Measurements from ENCODE around the gene CCNI2.

CCNI2 gene, protein sequence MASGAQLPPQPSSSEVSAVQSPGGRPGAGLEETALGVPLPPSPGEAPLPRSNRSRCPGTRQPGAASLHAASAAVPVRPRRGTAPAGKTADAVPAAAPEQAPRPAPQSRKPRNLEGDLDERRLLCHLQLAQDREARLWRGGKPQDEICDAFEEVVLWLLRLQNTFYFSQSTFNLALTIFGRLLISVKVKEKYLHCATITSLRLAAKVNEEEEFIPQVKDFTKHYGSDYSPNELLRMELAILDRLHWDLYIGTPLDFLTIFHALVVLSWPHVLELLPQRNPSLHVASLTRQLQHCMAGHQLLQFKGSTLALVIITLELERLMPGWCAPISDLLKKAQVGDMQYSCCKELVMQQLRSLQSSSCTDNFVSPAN

DNA sequence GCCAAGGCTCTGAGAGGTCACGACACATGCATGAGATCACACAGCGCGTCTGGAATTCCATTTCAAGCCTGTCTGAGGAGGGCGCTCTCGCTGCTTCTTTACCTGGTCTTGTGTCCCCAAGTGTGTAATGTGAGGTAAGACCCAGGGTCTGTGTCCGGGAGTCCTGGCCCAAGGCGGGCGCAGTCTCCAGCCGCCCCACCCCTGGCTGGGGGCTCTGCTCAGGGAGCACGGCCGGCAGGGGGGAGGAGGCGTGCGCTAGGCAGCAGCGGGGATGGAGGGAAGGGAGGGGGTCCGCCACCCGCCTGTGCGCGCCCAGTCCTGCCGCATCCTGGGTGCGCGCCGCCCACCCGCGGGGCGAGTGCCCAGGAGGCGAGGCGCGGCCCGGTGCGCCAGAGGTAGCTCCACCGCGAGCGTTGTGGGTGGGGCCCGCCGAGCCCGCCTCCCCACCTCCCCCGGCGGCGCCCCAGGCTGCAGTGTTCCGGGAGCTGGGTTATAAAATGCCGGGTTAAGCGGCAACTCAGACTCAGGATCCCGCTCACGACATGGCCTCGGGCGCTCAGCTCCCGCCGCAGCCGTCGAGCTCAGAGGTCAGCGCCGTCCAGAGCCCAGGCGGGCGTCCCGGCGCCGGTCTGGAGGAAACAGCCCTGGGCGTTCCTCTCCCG is at the start of gene CCNI2:
Gene CCNI2, plus strand, starts transcription at position 473 of the 662 bp plus-strand sequence. Its CDS starts 70 bp downstream, at position 543.
- DNase-seq, result peak; percentile 59

DNA sequence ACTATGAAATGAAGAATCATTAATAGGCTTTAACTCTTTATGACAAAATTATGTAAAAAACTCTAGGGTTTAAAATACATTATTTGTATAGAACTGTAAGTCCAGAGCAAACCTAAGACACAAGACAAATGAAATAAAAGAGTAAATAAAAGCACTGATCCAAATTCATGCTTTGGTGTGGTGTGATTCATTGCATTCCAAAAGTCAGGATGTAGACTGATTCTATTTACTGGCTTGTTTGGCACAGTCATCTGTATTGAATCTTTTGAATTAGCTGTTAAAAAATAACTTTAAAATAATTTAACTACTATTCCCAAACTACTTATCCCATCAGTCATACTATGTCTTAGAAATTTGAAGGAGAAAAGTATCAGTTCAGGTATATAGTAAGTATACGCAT is 42.4 kb upstream of the CCNI2 start:
- no peak for DNase-seq

DNA sequence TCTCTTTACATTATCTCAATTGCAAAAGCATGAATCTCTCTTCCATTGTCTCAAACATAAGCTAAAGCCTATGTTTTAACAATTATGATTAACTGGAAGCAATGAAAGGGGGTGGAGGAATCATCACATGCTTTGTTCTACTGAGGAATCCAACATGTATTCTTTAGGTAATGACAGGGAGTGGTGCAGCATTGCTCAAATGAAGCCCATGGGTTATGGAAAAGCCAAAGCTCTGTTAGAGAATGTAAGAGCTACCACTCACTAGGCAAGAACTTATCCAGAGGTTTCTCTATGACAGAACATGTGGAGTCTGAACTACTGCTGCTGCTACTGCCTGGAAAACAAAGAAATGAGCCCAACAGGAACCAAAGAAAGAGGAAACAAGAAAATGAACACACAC is 38.6 kb upstream of the CCNI2 start:
- DNase-seq, result no peak

DNA sequence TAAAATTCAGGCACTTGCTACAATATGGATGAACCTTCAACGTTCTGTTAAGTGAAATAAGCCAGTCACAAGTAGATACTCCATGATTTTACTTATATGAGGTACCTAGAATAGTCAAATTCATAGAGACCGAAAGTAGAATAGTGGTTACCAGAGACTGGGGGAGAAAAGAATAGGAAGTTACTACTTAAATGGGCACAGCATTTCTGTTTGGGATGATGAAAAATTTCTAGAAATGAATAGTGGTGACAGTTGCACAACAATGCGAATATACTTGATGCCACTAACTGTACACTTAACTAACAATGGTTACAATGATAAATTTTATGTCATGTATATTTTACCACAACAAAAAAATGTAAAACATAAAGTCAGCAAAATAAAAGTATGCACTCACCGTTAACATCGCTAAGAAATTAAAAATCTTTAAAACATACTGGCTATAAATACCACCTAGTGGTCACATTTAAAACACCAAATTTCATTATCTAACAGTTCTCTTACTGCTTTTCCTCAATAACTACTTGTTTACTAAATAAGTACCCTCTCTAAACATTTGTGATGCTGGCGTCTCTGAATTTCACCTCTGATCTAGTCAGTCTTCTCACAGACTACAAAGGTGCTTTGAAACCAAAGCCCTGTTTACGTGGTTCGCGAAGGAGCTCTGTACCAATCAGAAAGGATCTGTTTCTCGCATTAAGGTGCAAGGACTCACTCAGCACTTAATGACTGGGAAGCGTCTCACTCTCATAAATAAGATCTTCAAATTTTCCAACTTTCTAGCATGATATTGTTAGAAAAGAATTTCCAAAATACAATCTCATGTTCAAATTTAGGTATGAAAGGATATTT is 32.5 kb upstream of the CCNI2 start:
- peak; percentile 64 for DNase-seq

DNA sequence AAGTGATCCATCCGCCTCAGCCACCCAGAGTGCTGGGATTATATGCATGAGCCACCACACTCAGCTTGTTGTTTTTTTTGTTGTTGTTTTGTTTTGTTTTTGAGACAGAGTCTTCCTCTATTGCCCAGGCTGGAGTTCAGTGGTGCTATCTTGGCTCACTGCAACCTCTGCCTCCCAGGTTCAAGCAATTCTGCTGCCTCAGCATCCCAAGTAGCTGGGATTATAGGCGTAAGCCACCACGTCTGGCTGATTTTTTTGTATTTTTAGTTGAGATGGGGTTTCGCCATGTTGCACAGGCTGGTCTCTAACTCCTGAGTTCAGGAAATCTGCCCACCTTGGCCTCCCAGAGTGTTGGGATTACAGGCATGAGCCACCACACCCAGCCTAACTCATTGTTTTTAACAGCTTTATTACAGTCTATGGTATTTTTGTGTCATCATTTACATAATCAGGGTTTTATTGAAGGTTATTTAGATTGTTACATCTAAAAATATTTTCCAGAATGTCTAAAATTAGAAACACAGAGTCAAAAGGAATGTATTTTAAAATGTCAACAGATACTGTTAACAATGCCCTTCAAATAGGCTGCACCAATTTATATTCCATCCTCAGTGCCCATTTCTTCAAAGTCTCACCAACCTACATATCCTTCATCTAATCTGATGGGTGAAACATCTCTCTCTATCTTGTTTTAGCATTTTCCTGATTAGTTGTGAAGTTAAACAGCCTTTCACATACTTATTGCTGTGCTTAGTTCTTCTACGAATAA is 28.5 kb upstream of the CCNI2 start:
- no peak for DNase-seq

DNA sequence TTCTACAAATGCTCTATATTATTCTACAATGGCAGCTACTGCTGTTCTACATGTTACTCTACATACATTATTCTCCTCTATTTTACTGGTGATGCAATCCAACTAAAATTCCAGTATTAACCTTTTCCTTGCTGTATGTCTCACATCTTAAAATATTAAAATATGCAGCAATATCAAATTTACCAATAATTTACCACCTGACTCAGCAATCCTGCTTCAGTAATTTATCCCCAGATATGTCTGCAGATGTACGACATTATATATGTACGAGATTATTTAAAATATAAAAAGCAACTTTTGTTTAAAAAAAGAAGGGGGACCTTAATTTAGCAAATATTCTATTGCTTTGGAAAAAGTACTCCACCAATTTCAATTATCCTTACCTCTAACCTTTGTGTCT is 21.5 kb upstream of the CCNI2 start:
- no peak for DNase-seq

DNA sequence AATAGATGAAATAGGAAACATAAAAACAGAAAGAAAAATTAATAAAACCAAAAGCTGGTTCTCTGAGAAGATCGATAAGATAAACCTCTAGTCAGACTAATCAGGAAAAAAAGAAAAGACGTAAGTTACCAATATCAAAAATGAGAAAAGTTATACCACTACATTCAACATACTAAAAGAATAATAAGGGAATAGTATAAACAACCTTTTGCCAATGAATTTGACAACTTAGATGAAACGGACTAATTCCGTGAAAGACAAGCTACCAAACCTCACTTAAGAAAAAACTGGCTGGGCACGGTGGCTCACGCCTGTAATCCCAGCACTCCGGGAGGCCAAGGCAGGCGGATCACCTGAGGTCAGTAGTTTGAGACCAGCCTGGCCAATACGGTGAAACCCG is 17.3 kb upstream of the CCNI2 start:
- DNase-seq, result no peak

DNA sequence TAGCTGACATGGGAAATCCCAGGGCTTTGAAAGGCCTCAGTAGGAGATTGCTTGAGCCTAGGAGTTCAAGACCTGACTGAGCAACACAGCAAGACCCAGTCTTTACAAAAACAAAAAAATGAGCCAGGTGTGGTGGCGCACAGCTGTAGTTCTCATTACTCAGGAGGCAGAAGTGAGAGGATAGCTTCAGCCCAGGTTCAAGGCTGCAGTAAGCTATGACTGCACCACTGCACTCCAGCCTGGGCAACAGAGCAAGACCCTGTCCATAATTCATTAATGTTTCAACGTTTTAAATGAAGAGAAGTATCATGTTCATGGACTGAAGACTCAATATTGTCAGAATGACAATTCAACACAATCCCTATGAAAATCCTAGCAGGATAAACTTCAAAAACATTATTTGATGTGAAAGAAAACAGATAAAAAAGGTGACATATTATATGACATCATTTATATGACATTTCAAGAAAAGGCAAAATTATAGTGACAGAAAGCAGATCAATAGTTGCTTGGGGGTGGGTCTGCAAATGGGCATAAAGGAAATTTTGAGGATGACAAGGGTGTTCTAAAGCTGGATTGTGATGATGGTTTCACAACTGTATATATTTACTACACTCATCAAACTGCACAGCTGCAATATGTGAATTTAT is 13.6 kb upstream of the CCNI2 start:
- no peak for DNase-seq

DNA sequence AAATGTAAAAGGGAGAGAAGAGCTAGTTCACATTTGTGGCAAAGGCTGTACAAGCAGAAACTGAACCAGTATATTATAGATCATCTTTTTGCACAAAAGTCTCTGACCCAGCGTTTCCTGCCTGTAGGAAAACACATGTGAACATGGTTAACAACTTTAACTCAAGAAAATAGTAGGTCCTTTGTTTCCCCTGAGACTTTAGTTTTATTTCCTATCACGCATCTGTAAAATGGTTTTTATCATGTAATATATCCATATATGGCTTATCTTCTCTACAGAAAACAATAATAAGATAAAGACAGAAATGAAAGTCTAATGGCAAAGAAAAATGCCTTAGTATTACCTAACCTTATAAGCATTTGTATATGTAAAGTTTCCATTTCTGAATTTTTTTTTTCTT is 12.5 kb upstream of the CCNI2 start:
- DNase-seq, result no peak

DNA sequence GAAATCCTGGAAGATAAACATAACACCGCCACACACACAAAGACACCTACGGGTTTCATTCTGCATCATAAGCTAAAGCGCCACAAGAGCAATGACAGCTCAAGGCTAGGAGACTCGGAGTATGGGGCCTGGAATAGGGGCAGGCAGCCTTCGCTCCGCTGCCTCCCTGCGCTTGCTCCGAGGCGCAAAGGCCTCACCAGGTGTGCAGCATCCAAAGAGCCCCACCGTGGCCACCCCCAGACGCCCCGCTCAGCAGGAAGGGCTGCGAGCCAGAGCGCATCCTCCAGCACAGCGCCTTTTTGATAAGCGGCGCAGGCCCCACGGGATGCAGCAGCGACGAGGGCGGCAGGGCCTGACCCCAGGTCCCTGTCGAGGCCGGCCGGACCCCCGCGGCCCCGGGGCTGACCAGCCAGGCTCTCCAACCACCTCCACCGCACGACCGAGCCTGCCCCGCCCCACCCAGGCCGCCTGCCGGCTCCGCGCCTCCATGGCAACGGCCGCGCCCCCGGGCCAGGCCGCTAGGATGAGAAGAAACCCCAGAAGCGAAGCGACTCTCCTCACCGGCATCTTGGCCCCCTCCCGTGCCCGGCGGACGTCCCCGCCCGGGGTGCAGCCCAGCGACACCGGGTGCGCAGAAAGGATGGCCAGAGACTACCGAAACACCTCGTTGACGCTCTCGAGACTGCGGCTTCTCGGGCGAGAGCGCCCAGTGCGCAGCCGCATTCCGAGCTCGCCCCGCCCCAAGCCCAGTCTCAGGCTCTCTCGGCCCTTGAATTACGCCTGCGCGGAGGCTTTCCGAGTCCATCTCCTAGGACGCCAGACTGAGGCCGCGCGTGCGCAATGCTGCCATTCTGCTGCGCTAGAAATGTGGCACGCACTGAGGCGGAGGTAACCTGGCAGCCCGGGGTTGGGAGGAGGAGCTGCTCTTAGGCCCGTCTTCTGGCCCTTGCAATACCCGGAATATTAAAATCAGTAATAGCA is 10.1 kb upstream of the CCNI2 start, which contains the start of gene KIF3A:
Gene KIF3A, minus strand, starts transcription at position 694 of the 981 bp plus-strand sequence. Its CDS starts 127 bp downstream, at position 567.
- DNase-seq, result peak; percentile 99

DNA sequence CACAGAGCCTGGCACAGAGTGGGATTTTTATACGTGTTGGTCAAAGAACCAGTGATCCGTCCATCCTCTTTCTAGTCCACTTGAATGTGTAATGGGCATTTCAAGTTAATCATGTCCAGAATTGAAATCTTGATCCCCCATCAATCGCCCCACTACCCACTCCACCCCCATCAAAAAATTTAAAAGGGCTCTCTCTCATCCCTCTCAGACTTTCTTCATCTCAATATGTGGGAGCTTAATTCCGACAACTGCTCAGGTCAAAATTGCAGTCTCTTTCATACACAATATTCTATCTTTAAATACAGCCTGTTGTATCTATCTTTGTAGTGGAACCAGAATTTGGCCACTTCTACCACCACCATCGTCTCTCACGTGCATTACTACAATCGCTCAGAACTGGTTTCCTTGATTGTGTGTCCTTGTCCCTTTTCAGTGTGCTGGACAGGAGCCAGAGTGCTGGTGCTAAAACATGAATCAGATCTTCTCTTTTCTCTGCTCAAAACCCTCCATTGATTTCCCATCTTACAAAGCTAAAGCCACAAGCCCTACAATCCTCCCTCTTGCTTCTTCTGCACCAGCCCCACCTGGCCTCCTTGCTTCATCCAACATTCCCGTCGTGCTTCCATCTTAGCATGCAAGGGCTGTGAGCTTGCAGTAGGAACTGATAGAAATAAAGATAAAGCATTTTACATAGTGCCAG is 9.1 kb upstream of the CCNI2 start:
- no peak for DNase-seq

DNA sequence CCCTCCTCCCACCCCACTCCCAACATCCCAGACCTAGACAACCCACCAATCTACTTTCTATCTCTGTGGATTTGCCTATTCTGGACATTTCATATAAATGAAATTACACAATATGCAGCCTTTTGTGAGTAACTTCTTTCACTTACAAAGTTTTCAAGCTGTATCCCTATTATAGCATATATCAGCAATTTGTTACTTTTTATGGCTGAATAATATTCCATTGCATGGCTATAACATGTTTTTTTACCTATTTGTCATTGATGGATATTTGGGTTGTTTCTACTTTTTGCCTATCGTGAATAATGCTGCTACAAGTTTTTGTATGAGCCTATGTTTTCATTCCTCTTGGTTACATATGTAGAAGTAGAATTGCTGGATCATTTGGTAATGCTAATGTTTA is 8.0 kb upstream of the CCNI2 start:
- DNase-seq, result no peak

DNA sequence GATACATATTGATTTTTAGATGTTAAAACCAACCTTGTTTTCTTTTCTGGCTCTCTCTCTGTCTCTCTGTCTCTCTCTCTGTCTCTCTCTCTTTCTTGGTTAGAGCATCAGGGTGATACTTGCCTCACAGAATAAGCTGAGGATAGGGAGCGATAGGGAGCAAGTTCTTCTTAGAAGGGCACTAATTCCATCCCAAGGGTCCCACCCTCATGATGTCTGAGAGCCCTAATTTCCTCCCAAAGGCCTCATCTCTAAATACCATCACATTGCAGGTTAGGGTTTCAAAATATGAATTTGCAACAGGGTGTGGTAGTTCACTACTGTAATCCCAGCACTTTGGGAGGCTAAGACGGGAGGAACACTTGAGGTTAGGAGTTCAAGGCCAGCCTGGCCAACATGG is 5.1 kb upstream of the CCNI2 start:
- no peak for DNase-seq

DNA sequence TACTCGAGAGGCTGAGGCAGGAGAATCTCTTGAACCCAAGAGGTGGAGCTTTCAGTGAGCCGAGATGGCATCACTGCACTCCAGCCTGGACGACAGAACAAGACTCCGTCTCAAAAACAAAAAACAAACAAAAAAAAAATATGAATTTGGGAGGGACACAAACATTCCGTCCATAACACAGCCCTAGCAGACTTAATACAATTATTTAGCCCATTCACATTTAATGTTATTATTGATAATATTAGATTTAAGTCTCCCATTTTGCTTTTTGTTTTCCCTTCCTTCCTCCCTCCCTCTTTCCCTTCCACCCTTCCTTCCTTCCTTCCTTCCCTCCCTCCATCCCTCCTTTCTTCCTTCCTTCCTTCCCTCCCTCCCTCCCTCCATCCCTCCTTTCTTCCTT is 4.6 kb upstream of the CCNI2 start:
- no peak for DNase-seq

DNA sequence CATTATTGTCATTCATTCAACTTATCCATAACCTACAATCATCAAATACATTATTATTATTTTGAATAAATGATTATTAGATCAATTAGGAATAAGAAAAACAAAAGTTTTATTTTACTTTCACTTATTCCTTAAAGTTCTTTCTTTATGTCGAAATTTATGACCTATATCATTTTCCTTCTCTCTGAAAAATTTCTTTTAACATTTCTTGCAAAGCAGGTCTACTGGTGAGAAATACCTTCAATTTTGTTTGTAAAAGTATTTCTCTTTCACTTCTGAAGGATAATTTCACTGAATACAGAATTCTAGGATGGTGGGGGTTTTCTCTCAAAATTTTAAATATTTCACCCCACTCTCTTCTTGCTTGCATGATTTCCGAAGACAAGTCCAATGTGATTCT is 2.6 kb upstream of the CCNI2 start:
- no peak for DNase-seq

DNA sequence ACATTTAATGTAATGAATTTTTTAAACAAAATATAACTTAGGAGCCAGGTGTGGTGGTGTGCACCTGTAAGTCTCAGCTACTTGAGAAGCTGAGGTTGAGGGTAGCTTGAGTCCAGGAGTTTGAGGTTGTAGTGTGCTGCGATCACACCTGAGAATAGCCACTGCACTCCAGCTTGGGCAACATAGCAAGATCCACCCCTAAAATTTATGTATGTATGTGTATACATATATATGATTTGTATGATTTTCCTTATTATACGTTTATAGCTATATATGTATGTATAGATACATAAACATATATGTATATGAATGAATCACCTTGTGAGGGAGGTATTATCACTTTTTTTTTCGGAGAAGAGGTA is 653 bp upstream of the CCNI2 start:
- no peak for DNase-seq

DNA sequence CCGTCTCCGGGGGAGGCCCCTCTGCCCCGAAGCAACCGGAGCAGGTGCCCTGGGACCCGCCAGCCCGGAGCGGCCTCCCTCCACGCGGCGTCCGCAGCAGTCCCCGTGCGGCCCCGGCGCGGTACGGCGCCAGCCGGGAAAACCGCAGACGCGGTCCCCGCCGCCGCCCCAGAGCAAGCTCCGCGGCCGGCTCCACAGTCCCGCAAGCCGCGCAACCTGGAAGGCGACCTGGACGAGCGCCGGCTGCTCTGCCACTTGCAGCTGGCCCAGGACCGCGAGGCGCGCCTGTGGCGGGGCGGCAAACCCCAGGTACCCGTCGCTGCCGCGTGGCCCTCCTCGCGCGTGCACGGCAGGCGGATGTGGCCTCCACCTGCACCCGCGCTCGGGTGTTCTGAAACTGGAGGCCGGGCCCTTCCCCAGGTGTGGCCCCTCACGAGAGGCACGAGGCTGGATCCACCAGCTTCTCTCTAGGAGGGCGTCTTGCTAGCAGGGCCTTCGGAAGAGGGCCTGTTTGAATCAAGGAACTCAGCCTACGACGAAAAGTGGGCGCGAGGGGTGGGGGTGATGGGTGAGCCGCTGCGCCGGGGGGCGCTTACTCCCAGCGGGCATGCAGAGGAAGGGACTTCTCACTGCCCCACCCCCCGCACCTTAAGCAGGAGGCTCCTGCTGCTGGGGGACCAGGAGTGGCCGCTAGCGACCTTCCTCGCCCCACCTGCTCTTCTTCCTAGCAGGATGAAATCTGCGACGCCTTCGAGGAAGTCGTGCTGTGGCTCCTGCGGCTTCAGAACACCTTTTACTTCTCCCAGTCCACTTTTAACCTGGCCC is 602 bp downstream of the CCNI2 start:
- DNase-seq, result no peak

DNA sequence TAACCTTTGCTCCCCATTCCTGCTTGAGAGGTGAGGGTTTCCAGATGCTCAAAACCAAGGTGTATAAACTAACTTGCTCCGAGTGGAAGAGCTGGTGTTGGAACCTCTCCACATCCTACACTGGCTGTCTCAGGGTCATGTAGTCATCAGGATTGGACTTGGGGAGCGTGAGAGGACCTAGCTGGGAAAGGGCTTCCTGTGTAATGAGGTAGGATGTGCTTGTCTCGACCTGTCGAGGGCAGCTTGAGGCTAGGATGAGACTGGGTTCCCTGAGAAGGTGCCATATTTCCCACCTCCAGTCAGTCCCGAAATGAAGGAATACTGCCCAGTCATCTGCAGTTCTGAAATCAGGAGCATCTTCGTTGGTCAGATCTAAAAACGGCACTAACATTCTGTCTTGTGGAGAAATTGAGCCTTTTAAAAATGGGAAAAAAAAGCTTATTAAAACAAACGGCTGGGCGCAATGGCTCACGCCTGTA is 1.3 kb downstream of the CCNI2 start:
- DNase-seq, result no peak

DNA sequence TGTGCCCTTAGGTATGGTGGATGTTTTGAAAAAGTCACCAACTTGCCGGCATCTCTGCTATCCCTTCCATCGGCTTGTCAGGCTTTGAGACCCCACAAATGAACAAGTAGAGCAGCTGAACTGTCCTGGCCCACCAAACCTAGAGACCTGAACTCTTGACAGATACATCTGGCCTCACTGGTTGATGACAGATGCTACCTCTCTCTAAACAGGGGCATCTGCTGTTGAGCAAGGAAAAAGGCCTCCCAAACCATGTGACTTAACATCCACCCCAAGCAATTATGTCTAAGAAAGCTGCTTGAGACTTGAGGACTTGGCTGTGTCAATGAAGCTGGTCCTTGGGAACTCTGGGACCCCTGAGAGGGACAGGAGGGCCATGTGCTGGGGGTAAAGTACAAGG is 2.3 kb downstream of the CCNI2 start:
- DNase-seq, result no peak
